Left lobe of liver (tissue), 2 donors: Measurements from ENCODE around the gene SLC25A33. TPM values are rescaled to one million over a fixed set of nuclear protein-coding genes. Genes with fewer than 3 reads are reported as not detected.
A peak's percentile ranks its signal among the peaks of the same experiment; 100 is the strongest.
"Not testable (repeated sequence)": the region's sequence is repeated elsewhere in the genome, so short reads cannot be mapped to it uniquely, and the experiment has no call there.

Experiments used
- ATAC-seq: fragments of 200-7000 bp; cut with Tn5 transposase; one replicate; pipeline ENCODE4 v1.9.1; 2020; ENCODE audit warnings: mild to moderate bottlenecking, moderate library complexity
- DNase-seq: peaks from one replicate; pipeline ENCODE4 v3.0.0-alpha.2; 2020; ENCODE audit warnings: low spot score
- total RNA-seq: library from RNA; stranded (reverse); gene quantifications from one replicate; pipeline ENCODE4 v1.2.1, GENCODE V29; 2021
- donor health status: DM: no; HTN: no; CAD: no; lungs with moderate emphysema.
- donor health status: DM: no; HTN: yes; CAD: no.

Gene SLC25A33, protein sequence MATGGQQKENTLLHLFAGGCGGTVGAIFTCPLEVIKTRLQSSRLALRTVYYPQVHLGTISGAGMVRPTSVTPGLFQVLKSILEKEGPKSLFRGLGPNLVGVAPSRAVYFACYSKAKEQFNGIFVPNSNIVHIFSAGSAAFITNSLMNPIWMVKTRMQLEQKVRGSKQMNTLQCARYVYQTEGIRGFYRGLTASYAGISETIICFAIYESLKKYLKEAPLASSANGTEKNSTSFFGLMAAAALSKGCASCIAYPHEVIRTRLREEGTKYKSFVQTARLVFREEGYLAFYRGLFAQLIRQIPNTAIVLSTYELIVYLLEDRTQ
- 3.5 TPM for total RNA-seq

DNA sequence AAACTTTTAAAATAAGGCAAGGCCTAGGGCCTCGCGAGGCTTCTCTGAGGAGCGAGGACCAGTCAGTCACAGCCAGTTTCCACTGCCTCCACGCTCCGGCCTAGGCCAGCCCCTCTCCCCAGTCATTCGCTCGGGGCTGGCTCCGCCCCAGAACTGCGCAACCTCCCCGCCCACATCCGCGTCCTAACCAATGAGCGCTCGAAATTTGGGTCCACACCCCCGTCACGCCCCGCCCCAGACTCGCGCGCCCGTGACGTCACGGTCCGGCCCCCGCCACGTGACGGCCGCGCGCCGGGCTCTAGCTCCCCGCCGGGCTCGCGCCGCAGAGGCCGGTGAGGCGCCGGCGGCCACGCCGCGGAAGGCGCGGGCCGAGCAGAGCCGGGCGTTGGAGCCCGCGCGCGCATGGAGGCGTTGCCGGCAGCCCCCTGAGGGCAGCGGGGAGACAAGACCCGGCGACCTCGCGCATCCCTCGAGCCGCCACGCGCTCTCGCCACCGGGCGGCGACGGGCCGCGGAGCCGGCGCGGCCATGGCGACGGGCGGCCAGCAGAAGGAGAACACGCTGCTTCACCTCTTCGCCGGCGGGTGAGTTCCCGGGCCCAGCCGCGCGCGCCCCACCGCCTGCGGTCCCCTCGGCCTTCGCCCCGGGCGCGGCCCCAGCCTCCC lies at the start of gene SLC25A33:
SLC25A33 (plus strand) TSS at position 301 of the 664 bp plus-strand sequence; CDS start at position 528, 227 bp downstream.
- DNase-seq (peak; percentile 99), ATAC-seq (peak; percentile 85)

DNA sequence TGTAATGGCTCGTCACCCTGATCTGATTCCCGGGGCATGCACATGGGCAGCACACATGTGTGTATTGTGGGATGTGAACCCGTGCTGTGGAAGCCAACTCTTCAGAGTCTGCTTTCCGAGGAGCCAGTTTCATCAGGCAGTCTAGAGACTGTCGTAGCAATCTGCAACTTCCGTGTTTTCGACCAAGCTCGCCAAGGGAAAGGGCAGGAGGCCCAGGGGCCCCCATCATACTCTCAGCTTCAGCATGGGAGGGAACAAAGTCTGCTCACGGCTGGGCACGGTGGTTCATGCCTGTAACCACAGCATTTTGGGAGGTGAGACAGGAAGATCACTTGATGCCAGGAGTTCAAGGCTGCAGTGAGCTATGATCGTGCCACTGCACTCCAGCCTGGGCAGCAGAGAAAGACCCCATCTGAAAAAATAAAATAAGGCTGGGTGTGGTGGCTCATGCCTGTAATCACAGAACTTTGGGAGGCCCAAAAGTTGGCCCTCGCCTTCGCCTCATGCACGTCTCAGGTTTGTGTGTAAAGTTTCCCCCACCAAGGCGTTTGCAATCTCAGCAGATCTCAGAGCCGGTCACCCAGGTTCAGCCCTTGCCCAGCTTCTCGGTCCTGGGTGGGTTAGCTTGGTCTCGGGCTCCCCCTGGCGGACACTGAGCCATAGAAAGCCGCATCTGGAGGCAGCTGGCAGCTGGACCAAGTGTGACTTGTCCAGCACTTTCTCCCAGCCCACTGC lies 48.5 kb upstream of the SLC25A33 start:
- DNase-seq (peak; percentile 93), ATAC-seq (peak; percentile 92)

DNA sequence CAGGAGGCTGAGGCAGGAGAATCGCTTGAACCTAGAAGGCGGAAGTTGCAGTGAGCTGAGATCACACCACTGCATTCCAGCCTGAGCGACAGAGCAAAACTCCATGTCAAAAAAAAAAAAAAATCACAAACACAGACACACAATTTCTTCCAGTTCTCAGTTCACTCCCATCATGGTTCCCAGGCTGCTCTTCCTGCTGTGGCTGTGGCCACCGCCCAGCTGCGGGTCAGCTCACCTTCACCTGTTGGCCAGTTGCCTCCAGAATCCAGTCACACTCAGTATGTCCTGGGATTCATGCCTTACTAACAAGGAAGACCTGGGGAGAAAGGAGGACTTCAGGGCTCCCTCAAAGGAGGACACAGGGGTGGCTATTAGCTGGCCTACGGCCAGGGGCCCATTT lies 45.9 kb upstream of the SLC25A33 start:
- DNase-seq, result no peak
- ATAC-seq, result no peak

DNA sequence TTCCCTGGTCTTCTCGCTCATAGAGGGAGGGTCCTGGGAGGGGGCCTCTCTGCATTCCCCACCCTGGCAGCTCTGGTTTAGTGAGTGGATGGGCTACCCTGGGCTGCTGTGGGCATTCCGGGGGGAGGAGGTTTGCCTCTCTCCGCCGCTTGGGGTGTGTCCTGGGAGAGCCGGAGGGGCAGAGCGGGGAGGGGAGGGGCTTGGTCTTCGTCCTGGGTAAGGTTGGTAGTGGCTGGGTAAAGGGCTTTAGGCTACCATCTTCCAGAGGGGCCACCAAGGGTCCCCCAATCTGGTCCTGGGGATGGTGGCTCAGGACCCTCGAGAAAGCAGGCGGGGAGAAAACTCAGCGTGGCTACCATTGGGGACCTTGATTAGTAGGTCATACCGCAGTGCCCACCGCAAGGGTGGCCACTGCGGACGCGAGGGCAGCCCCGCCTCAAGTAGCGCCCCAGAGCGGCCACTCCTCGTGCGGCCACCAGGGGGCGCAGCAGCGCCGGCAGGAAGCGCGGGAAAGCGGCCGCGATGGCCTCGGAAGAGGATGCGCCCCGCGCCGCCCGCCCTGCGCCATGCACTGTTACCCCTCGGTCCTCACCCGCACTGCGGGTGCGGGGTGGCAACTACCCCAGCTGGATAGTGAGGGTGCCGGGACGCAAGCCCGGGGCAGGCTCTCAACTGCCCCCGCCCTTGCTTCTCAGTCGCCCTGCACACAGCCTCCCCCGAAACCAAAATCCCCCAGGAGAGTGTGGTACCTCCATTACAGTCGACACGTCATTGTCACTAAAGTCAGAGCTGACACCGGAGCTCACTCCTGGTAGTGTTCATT lies 44.1 kb upstream of the SLC25A33 start:
- ATAC-seq (peak; percentile 77), DNase-seq (peak; percentile 67)

DNA sequence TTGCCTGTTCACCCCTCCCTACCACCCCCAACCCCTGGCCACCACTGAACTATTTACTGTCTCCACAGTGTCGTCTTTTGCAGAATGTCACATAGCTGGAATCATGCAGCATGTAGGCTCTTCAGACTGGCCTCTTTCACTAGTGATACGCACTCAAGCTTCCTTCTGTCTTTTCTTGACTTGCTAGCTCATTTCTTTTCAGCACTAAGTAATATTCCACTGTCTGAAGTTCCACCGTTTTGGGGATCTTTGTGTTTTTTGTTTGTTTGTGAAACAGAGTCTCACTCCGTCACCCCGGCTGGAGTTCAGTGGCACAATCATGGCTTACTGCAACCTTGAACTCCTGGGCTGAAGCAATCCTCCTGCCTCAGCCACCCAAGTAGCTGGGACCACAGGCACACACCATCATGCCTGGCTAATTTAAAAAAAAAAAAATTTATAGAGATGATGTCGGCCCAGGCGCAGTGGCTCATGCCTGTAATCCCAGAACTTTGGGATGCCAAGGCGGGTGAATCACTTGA lies 43.4 kb upstream of the SLC25A33 start:
- DNase-seq (no peak), ATAC-seq (no peak)

DNA sequence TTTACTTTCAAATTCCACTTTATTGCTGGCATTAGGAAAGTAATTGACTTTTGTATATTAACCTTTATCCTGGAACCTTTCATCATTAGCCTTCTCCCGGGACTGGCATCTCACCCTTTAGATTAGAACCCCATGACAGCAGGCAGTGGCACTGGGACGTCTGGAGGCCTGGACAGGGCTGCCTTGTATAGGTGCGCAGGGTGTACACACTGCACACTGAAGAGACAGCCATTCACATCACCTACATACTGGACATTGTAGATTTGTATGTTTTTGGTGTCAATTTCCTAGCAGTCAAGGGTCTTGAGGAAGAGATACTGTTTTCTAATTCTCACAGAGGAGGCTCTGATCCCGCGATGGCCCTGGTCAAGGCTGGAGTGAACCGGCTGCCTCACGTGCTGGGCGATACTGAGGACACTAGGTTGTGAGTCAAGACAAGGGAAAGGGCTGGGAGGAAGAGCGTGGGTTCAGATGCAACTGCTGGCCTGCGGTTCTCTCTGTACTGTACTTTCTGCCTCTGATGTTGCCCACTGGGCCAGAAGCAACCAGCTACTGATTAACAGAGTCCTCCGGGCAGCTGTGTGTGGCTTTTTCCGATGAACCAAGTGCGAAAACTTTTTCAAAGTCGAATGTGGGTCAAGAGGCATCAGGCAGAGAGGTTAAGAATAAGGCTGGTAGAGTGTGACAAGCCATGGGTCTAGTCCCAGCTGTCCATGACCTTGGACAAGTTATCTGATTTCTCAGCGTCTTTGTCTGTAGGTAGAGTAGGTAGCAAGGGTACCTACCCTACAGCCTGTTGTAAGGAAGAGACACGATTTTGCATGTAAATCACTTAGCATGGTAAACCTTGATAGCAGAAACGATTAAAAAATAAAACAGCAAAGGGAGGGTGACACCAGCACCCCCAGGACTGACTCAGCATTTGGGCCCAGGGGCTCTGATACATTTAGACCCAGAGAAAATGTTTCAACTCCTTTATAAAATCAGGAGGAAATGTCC lies 38.2 kb upstream of the SLC25A33 start:
- peak; percentile 71 for DNase-seq

DNA sequence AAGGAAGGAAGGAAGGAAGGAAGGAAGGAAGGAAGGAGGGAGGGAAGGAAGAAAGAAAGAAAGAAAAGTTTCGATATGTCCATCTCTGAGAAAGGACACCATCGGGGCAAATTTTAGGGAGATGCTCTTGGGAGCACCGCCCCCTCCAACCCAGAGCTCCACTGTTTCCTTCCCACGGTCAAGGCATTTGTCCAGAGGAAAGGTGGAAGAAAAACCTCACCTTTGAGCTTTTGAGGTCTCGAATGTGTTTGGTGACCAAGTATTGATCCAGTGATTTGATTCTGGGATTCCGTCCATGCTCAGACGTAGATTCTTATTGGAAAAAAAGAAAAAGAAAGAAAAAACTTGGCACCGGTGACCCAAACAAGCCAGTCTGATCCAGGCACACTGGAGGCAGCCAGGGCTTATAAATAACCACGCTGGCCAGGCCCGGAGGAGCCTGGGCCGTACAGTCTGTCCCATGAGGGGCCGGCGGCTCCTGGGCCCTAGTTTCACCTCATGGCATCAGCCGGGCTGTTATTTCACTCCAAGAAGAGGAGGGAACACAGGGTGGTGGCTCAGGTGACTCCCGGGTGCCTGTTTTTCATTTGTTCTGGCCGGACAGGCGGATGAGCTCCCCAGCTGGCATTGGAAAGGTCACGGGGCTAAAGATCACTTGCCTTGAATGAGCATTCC lies 36.1 kb upstream of the SLC25A33 start:
- DNase-seq, result peak; percentile 89

More for the DNA sequence above, 38.2 kb upstream of the SLC25A33 start:
- peak; percentile 72 for ATAC-seq

DNA sequence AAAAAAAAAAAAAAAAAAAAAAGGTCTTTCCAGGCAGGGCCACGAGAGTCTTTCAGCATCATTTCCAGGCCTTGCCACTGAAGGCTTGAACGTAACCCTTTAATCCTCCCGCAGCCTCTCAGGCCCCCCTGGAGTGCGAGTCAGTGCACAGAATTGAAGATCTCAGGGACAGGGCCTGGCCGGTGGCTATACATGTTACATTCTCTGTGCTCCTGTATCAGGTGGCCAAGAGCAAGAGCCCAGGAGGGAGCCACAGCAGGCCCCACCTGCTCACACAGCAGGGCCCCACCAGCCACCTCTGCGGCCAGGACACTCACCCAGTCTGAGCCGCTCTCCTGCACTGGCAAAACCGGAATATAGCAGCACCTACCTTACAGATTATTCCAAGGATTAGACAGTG lies 34.1 kb upstream of the SLC25A33 start:
- ATAC-seq (no peak), DNase-seq (no peak)

More for the DNA sequence above, 36.1 kb upstream of the SLC25A33 start:
- ATAC-seq, result peak; percentile 82

DNA sequence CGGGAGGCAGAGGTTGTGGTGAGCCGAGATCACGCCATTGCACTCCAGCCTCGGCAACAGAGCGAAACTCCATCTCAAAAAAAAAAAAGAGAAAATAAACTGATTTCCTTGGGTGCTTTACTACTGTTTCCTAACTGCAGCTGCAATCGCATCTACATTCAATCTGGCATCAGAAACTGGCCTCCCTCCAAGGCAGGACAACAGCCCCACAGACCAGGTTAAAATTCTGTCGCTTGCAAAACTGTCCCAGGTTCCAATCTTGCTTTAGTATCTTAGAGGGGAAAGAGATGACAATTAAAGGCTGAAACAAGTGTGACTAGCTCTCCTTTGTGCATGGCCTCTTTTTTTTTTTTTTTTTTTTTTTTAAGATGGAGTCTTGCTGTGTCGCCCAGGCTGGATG lies 32.4 kb upstream of the SLC25A33 start:
- ATAC-seq, result peak; percentile 56
- peak; percentile 79 for DNase-seq

DNA sequence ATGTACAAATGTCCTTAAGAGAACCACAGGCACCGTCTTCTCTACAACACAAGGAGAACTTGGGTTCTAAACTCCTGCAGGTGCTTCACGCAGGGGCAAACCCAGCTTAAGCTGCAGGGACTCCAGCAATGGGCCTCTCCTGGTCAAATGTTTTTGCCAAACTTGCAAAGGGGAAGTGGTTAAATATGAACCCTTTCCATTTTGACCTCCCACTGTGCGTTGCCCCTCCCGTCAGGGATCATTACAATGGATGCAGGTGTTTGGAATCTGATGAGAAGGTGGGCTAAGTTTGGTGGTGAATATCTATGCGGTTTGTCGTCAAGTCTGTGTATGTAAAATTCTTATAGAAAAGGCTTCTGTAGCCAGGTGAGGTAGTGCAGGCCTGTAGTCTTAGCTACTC lies 29.1 kb upstream of the SLC25A33 start:
- DNase-seq (no peak), ATAC-seq (no peak)

DNA sequence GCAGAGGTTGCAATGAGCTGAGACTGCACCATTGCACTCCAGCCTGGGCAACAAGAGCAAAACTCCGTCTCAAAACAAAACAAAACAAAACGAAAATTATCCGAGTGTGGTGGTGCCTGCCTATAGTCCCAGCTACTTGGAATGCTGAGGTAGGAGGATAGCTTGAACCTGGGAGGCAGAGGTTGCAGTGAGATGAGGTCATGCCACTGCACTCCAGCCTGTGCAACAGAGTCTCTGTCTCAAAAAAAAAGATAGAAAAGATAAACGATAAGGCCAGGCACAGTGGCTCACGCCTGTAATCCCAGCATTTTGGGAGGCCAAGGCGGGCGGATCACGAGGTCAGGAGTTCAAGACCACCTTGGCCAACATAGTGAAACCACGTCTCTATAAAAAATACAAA lies 23.7 kb upstream of the SLC25A33 start:
- not testable (repeated sequence) for DNase-seq

DNA sequence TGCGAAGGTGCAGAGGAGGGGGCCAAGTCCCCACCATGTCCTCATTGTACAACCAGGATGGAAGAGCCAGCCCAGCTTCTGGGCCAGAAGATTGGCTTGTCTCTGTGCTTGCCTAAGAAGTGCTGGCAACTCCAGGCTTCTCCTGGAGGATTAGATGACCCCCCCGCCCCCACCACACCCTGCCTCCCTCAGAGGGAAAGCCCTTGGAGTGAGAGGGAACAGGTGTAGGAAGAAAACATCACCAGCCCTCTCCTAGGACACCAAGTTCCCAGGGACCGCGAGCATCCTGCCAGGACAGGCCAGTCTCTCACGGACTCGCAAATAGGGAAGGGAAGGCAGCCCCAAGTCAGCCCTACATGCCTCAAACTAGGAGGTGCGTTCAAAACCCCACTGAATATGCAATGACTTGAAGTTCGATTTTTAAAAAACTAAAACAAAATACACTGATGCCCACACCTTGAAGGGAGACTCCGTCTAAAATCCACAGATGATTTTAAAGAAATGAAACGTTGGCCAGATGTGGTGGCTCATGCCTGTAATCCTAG lies 20.7 kb upstream of the SLC25A33 start:
- DNase-seq (no peak), ATAC-seq (no peak)

More for the DNA sequence above, 23.7 kb upstream of the SLC25A33 start:
- ATAC-seq, result not testable (repeated sequence)

DNA sequence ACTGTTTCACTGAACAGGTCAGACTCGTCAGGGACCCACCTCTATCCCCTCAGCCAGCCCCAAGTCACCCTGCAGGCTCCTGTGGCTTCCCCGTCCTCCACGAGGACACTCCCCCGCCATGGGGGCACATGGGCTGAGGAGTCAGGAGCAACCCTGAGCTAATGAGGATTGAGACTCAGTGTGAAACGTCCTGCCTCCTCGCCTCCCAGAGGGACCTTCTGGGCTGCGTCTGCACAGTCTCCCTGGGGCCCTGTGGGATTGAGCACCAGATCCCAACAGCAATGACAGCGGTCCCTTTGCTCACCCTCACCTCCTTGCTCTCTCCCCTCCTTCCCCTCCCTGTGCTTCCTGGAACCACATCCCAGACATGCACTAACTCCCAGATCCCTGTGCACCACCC lies 18.9 kb upstream of the SLC25A33 start:
- DNase-seq, result no peak
- no peak for ATAC-seq

DNA sequence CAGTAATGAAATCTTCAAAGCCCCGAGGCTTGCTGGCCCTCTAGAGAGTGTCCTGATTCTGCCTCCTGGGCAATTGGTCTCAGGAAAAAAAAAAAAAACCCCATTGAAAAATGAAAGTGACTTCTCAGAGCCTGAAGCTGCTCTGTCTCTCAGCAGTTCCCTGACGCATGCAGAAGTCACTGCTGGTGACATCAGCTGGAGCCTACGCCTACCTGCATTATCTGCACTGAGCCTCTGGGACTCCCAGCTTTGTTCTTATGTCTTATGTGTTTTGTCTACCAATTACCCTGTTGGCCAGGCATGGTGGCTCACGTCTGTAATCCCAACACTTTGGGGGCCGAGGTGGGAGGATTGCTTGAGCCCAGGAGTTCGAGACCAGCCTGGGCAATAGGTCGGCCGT lies 10.1 kb upstream of the SLC25A33 start:
- ATAC-seq, result no peak
- DNase-seq, result no peak

DNA sequence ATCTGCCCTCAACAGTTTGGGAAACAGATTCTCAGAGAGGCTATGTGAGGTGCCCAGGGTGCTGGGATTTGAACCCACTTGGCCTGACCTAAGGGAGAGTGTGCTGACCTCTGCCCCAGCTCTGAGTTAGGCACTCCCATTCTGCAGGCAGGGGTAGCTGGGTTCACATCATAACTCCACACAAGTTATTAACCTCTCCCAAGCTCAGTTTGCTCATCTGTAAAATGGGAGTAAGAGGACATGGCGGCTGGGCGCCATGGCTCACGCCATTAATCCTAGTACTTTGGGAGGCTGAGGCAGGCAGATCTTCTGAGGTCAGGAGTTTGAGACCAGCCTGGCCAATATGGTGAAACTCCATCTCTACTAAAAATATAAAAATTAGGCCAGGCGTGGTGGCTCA lies 8.9 kb upstream of the SLC25A33 start:
- ATAC-seq, result peak; percentile 25
- DNase-seq, result no peak

DNA sequence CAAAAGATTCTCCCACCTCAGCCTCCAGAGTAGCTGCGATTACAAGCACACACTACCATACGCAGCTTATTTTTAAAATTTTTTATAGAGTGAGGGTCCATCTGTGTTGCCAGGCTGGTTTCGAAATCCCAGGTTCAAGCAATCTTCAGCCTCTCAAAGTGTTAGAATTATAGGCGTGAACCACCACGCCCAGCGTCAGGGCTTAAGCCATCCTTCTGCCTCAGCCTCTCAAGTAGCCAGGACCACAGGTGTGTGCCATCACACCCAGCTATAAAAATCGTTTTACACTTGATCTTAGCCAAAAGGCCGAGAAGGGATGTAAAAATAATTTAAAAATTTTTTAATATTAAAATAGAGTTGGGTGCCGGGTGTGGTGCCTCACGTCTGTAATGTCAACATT lies 4.3 kb upstream of the SLC25A33 start:
- DNase-seq (no peak), ATAC-seq (no peak)

DNA sequence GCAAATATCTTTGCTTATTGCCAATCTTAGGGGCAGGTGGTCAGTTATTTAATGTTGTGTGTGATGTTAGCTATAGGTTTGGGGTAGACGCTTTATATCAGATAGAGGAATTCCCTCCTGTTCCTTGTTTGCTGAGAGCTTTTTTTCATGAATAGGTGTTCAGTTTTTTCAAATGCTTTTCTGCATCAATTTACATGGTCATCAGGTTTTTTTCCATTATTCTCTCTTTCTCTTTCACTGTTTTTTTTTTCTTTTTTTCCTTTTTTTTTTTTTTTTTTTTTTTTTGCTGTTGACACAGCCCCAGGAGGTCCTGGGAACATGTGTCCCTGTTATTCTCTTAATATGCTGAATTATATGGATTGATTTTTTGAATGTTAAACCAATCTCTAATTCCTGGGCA lies 3.0 kb upstream of the SLC25A33 start:
- DNase-seq, result no peak
- no peak for ATAC-seq

DNA sequence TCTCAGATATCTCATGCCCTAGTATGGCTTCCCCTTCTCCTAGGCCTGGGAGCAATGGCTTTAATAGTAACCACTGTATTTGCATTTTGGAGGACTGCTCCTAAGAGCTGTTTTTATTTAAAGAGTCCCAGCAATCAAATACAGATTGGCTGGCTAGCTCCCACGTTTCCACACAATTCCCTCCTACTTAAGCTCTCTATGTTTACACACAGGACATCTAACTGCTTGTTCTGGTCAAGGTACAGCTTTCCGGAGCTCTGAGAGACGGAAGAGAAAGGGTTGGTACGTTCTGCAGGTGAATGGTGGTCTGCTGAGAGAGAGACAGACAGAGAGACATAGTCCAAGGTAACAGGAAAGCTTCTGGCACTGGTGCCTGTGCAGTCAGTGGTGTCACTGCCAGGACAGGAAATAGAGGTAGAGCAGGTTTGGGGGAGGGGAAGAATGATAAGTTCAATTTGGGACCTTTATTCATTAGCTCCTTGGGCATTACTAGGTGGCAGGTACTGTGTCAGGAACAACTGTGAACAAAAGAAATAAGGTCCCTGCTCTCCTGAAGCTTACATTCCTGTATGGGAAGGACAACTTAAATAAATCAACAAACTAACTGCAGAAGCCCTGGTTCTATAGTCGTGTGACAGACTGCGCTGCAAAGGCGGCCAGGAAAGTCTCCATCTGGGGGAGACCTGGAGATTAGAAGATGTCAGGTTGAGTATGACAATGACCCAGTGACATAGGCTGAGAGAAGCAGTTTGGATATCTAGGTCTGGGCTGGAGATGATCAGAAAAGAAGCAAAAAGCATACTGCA lies 1.2 kb upstream of the SLC25A33 start:
- DNase-seq (peak; percentile 74), ATAC-seq (peak; percentile 62)
